ENCODE data around the gene PPEF2. TPM values are rescaled to one million over a fixed set of nuclear protein-coding genes. Genes with fewer than 3 reads are reported as not detected.

The PPEF2 gene
- total and polyA plus RNA-seq, 2 experiments from 2014 or later, result not detected

DNA sequence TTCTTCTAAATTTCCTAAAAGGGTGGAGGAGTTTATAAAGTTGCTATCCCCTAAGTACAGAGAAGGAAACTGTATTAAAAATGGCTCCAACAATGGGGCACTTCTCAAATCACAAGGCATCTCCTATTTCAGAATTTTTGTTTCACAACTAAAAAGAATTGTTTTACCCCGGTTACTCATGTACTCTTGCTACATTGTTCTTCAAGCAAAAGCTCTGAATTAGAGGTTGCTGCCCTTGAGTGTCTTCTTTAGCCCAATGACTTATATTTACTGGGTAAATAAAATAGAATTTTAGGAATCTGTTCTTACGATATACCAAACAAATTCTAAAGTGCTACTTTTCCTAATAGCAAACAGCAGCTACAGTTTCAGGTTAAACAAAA is 67.5 kb downstream of the PPEF2 start (continued):
- TF ChIP-seq CTCF (conservative IDR thresholded peaks at IDR 0.05; ENCODE audit: low read depth in 2 of 2) (no peak), REST (IDR thresholded peaks at IDR 0.05; ENCODE audit: unreplicated experiment) (no peak), EZH2 (IDR thresholded peaks at IDR 0.05; ENCODE audit: low read depth, unreplicated experiment) (no peak), JUNB (IDR thresholded peaks at IDR 0.05; ENCODE audit: unreplicated experiment) (no peak), POLR2AphosphoS5 (IDR thresholded peaks at IDR 0.05; ENCODE audit: low read depth) (no peak), ZNF114 (CRISPR knock-in tag; IDR thresholded peaks at IDR 0.05) (no peak), ETS1 (IDR thresholded peaks at IDR 0.05) (no peak), EZH2phosphoT487 (IDR thresholded peaks at IDR 0.05; ENCODE audit: unreplicated experiment) (no peak), ZNF331 (CRISPR knock-in tag; IDR thresholded peaks at IDR 0.05; ENCODE audit: low read depth) (no peak), STAT1 (IDR thresholded peaks at IDR 0.05; ENCODE audit: unreplicated experiment) (no peak), NANOG (IDR thresholded peaks at IDR 0.05; ENCODE audit: borderline replicate concordance) (no peak), CREB1 (CRISPR knock-in tag; IDR thresholded peaks at IDR 0.05; ENCODE audit: low read depth) (no peak)

DNA sequence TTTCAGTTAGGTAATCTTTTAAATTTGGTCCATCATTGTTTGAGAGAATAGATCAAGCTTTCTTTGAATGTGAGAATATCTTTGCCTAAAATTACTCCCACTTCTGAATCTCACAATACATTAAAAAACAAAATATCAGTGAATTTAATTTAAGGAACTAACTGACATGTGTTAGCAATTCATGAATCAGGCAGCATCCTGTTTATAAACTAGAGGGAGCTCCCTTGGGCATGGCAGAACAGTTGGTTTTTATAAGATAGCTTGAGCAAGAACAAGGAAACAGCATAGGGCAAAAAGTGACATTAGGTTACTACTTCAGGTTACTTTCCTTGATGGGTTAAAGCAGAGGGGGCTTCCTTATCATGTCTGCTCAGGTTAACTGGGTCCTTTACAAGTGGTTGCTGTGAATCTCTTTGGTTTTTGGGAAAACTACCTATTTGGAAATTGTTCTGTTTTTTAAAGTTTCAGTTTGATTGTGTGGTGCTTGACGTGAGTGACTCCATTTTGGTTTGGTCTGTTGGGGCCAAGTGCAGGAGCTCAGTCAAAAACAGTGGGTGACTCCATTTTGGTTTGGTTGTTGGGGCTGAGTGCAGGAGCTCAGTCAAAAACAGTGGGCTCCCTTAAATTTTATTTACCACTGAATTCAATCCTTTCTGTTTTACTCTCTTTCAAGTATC is 68.0 kb downstream of the PPEF2 start:
- H3K27me3 Mint-ChIP-seq (ENCODE audit: insufficient read depth, low read depth, poor library complexity), result peaks cover 4% of the 10 kb centered on the region
- no peaks in the 10 kb centered on the region for H3K79me2 ChIP-seq (replicated peaks; ENCODE audit: insufficient read depth)
- ATAC-seq (no peak), DNase-seq (ENCODE audit: low spot score) (no peak)
- H3K4me3 ChIP-seq, result no peak overlapping the region
- no peak overlapping the region for H3K27ac ChIP-seq (ENCODE audit: low read depth)
- no peaks in the 10 kb centered on the region for H3K9me2 ChIP-seq (ENCODE audit: insufficient read depth)
- H3F3A ChIP-seq (replicated peaks; ENCODE audit: low read depth), result no peaks in the 10 kb centered on the region
- H3K4me3 Mint-ChIP-seq, result no peak overlapping the region
- H3K4me2 ChIP-seq, result no peak overlapping the region
- no peaks in the 10 kb centered on the region for H4K20me1 ChIP-seq (replicated peaks; ENCODE audit: insufficient read depth)
- no peaks in the 10 kb centered on the region for H3K36me3 ChIP-seq (ENCODE audit: insufficient read depth)
- no peaks in the 10 kb centered on the region for H3K27me3 ChIP-seq (ENCODE audit: insufficient read depth)
- no peaks in the 10 kb centered on the region for H3K9me3 Mint-ChIP-seq
- peaks cover 20% of the 10 kb centered on the region for H3K4me1 Mint-ChIP-seq
- H3K4me1 ChIP-seq (ENCODE audit: insufficient read depth), result peaks cover 15% of the 10 kb centered on the region
- 0 out of 3 replicates have a peak, but pooled peaks cover 4% of the 10 kb centered on the region for H3K36me3 Mint-ChIP-seq (ENCODE audit: low read depth)
- no peak overlapping the region for H3K27ac Mint-ChIP-seq
- 0 out of 2 replicates have a peak overlapping the region, but pooled peaks have one; percentile 33 for H2AFZ ChIP-seq
- TF ChIP-seq ZNF331 (CRISPR knock-in tag; IDR thresholded peaks at IDR 0.05; ENCODE audit: low read depth) (no peak), JUNB (IDR thresholded peaks at IDR 0.05; ENCODE audit: unreplicated experiment) (no peak), STAT1 (IDR thresholded peaks at IDR 0.05; ENCODE audit: unreplicated experiment) (no peak)
- TF ChIP-seq, protein P1, sequence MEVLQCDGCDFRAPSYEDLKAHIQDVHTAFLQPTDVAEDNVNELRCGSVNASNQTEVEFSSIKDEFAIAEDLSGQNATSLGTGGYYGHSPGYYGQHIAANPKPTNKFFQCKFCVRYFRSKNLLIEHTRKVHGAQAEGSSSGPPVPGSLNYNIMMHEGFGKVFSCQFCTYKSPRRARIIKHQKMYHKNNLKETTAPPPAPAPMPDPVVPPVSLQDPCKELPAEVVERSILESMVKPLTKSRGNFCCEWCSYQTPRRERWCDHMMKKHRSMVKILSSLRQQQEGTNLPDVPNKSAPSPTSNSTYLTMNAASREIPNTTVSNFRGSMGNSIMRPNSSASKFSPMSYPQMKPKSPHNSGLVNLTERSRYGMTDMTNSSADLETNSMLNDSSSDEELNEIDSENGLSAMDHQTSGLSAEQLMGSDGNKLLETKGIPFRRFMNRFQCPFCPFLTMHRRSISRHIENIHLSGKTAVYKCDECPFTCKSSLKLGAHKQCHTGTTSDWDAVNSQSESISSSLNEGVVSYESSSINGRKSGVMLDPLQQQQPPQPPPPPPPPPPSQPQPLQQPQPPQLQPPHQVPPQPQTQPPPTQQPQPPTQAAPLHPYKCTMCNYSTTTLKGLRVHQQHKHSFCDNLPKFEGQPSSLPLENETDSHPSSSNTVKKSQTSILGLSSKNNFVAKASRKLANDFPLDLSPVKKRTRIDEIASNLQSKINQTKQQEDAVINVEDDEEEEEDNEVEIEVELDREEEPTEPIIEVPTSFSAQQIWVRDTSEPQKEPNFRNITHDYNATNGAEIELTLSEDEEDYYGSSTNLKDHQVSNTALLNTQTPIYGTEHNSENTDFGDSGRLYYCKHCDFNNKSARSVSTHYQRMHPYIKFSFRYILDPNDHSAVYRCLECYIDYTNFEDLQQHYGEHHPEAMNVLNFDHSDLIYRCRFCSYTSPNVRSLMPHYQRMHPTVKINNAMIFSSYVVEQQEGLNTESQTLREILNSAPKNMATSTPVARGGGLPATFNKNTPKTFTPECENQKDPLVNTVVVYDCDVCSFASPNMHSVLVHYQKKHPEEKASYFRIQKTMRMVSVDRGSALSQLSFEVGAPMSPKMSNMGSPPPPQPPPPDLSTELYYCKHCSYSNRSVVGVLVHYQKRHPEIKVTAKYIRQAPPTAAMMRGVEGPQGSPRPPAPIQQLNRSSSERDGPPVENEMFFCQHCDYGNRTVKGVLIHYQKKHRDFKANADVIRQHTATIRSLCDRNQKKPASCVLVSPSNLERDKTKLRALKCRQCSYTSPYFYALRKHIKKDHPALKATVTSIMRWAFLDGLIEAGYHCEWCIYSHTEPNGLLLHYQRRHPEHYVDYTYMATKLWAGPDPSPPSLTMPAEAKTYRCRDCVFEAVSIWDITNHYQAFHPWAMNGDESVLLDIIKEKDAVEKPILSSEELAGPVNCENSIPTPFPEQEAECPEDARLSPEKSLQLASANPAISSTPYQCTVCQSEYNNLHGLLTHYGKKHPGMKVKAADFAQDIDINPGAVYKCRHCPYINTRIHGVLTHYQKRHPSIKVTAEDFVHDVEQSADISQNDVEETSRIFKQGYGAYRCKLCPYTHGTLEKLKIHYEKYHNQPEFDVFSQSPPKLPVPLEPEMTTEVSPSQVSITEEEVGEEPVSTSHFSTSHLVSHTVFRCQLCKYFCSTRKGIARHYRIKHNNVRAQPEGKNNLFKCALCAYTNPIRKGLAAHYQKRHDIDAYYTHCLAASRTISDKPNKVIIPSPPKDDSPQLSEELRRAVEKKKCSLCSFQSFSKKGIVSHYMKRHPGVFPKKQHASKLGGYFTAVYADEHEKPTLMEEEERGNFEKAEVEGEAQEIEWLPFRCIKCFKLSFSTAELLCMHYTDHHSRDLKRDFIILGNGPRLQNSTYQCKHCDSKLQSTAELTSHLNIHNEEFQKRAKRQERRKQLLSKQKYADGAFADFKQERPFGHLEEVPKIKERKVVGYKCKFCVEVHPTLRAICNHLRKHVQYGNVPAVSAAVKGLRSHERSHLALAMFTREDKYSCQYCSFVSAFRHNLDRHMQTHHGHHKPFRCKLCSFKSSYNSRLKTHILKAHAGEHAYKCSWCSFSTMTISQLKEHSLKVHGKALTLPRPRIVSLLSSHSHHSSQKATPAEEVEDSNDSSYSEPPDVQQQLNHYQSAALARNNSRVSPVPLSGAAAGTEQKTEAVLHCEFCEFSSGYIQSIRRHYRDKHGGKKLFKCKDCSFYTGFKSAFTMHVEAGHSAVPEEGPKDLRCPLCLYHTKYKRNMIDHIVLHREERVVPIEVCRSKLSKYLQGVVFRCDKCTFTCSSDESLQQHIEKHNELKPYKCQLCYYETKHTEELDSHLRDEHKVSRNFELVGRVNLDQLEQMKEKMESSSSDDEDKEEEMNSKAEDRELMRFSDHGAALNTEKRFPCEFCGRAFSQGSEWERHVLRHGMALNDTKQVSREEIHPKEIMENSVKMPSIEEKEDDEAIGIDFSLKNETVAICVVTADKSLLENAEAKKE (CRISPR knock-in tag; IDR thresholded peaks at IDR 0.05), result no peak
